ENCODE results near the gene RSPH1. TPM values are rescaled to one million over a fixed set of nuclear protein-coding genes. Genes with fewer than 3 reads are reported as not detected.

RSPH1 gene
- total RNA-seq: 0.23 TPM in 1 of 2 replicates, not detected in the other

GRCh38 chr21:42496120-42496838, at the start of gene RSPH1:
RSPH1 (minus strand) TSS chr21:42496224; CDS start chr21:42496186, 38 bp downstream.

GRCh38 chr21:42513151-42513984, 17.3 kb upstream of the RSPH1 start, which contains the start of gene SLC37A1:
SLC37A1 (plus strand) TSS chr21:42513852; CDS start chr21:42518455, 4,603 bp downstream.

Other genes with a start within 250 kb of the RSPH1 start
- 0.82 and 1.4 TPM in 2 replicates for gene TFF3, start 180.8 kb downstream of the RSPH1 start, total RNA-seq
- not detected in 2 replicates for gene TFF2, start 145.2 kb downstream of the RSPH1 start, total RNA-seq
- not detected in 2 replicates for gene TFF1, start 129.7 kb downstream of the RSPH1 start, total RNA-seq
- gene TMPRSS3, start 100.2 kb downstream of the RSPH1 start, total RNA-seq: not detected in 2 replicates
- gene UBASH3A, start 92.3 kb downstream of the RSPH1 start, total RNA-seq: not detected in 2 replicates
- gene SLC37A1, start 17.6 kb upstream of the RSPH1 start, total RNA-seq: 1.1 and 1.4 TPM in 2 replicates
- gene PDE9A, start 157.4 kb upstream of the RSPH1 start, total RNA-seq: 0.17 and 1.1 TPM in 2 replicates